WTC11 (cell line): ENCODE measurements around the gene ZEB2. TPM values are rescaled to one million over a fixed set of nuclear protein-coding genes. Genes with fewer than 3 reads are reported as not detected.

Experiments used
- ATAC-seq: fragments of 200-7000 bp; cut with Tn5 transposase; 2 replicates; pipeline ENCODE4 v1.10.0; 2021; ENCODE audit warnings: mild to moderate bottlenecking, moderate library complexity
- CTCF ChIA-PET: fragments of 300-600 bp; sonication (Branson Sonifier 250); formaldehyde crosslinking; loops from one replicate; lab custom pipeline; 2021; ENCODE audit warnings: antibody characterized with exemption; lab: Charles Lee
- POLR2A ChIA-PET: fragments of 350-600 bp; sonication (Branson Sonifier 250); formaldehyde crosslinking; loops from one replicate; lab custom pipeline; 2021; ENCODE audit warnings: antibody characterized with exemption; lab: Charles Lee
- DNase-seq: peaks from one replicate; pipeline ENCODE4 v3.0.0; 2021; ENCODE audit warnings: low spot score
- H3K27ac Mint-ChIP-seq: 2 replicates; pipeline ENCODE4 v1.8.0; 2021; ENCODE audit warnings: mixed read lengths
- H3K27me3 Mint-ChIP-seq: 2 replicates; pipeline ENCODE4 v1.8.0; 2021; ENCODE audit warnings: low read depth, mild to moderate bottlenecking, moderate library complexity, mixed read lengths
- H3K36me3 Mint-ChIP-seq: 2 replicates; pipeline ENCODE4 v1.8.0; 2021; ENCODE audit warnings: mixed read lengths
- H3K4me1 Mint-ChIP-seq: 2 replicates; pipeline ENCODE4 v1.8.0; 2022; ENCODE audit warnings: mixed read lengths
- H3K4me3 Mint-ChIP-seq: 2 replicates; pipeline ENCODE4 v1.8.0; 2021; ENCODE audit warnings: mild to moderate bottlenecking, moderate library complexity, mixed read lengths
- H3K9me3 Mint-ChIP-seq: 2 replicates; pipeline ENCODE4 v1.8.0; 2021; ENCODE audit warnings: mixed read lengths
- ATF3 ChIP-seq: sonication (generic); formaldehyde crosslinking; conservative IDR thresholded peaks from 2 replicates; pipeline ENCODE4 v1.8.1; 2022; ENCODE audit warnings: mild to moderate bottlenecking, missing genetic modification reagents
- E2F1 ChIP-seq: sonication (generic); formaldehyde crosslinking; IDR thresholded peaks from 2 replicates; pipeline ENCODE4 v1.8.0; 2022; ENCODE audit warnings: mild to moderate bottlenecking, missing genetic modification reagents
- E2F5 ChIP-seq: sonication (generic); formaldehyde crosslinking; IDR thresholded peaks from 2 replicates; pipeline ENCODE4 v1.8.1; 2022; ENCODE audit warnings: mild to moderate bottlenecking, moderate library complexity, missing genetic modification reagents
- EMX1 ChIP-seq: fragments of 250-450 bp; sonication (Bioruptor Pico); IDR thresholded peaks from 2 replicates; pipeline ENCODE4 v1.8.0; 2021; ENCODE audit warnings: mild to moderate bottlenecking
- FOXP4 ChIP-seq: sonication (generic); formaldehyde crosslinking; IDR thresholded peaks from 2 replicates; pipeline ENCODE4 v1.8.0; 2022; ENCODE audit warnings: mild to moderate bottlenecking, missing genetic modification reagents
- HMGA2 ChIP-seq: fragments of 250-450 bp; sonication (Bioruptor Pico); IDR thresholded peaks from 2 replicates; pipeline ENCODE4 v1.4.0; 2021; ENCODE audit warnings: mild to moderate bottlenecking, moderate library complexity
- MYBL2 ChIP-seq: sonication (generic); formaldehyde crosslinking; IDR thresholded peaks from 2 replicates; pipeline ENCODE4 v1.8.1; 2023; ENCODE audit warnings: mild to moderate bottlenecking, moderate library complexity, missing genetic modification reagents
- NFYB ChIP-seq: sonication (generic); formaldehyde crosslinking; conservative IDR thresholded peaks from 2 replicates; pipeline ENCODE4 v1.8.0; 2022; ENCODE audit warnings: low read depth, missing genetic modification reagents
- NR1H2 ChIP-seq: sonication (generic); formaldehyde crosslinking; IDR thresholded peaks from 2 replicates; pipeline ENCODE4 v1.9.0; 2021; ENCODE audit warnings: mild to moderate bottlenecking, moderate library complexity, missing genetic modification reagents
- NR3C1 ChIP-seq: sonication (generic); formaldehyde crosslinking; conservative IDR thresholded peaks from 2 replicates; pipeline ENCODE4 v1.8.1; 2023; ENCODE audit warnings: low read depth, mild to moderate bottlenecking, missing genetic modification reagents
- PRDM15 ChIP-seq: sonication (generic); formaldehyde crosslinking; IDR thresholded peaks from 2 replicates; pipeline ENCODE4 v1.8.0; 2022; ENCODE audit warnings: missing genetic modification reagents
- RORB ChIP-seq: fragments of 250-450 bp; sonication (Bioruptor Pico); IDR thresholded peaks from 2 replicates; pipeline ENCODE4 v1.9.0; 2021; ENCODE audit warnings: mild to moderate bottlenecking
- SMAD4 ChIP-seq: sonication (generic); formaldehyde crosslinking; IDR thresholded peaks from 2 replicates; pipeline ENCODE4 v1.8.0; 2022; ENCODE audit warnings: mild to moderate bottlenecking, missing genetic modification reagents
- USF1 ChIP-seq: sonication (generic); formaldehyde crosslinking; IDR thresholded peaks from 2 replicates; pipeline ENCODE4 v1.8.0; 2022; ENCODE audit warnings: mild to moderate bottlenecking, missing genetic modification reagents
- ZMAT4 ChIP-seq: fragments of 250-450 bp; sonication (Bioruptor Pico); IDR thresholded peaks from 2 replicates; pipeline ENCODE4 v1.9.0; 2021; ENCODE audit warnings: mild to moderate bottlenecking
- ZNF121 ChIP-seq: sonication (generic); formaldehyde crosslinking; IDR thresholded peaks from 2 replicates; pipeline ENCODE4 v1.8.0; 2023; ENCODE audit warnings: missing genetic modification reagents
- ZNF512 ChIP-seq: sonication (generic); formaldehyde crosslinking; IDR thresholded peaks from 2 replicates; pipeline ENCODE4 v1.8.1; 2022; ENCODE audit warnings: missing genetic modification reagents, borderline replicate concordance
- ZNF671 ChIP-seq: fragments of 250-450 bp; sonication (Bioruptor Pico); IDR thresholded peaks from 2 replicates; pipeline ENCODE4 v1.8.0; 2021; ENCODE audit warnings: mild to moderate bottlenecking
- total RNA-seq: library from RNA; stranded (reverse); gene quantifications from 3 replicates; pipeline ENCODE4 v1.2.3, GENCODE V29; 2021

ZEB2 gene
- total RNA-seq, 1 experiment from 2014 or later = 0.42 TPM

GRCh38 chr2:144374163-144374661 lies 145.7 kb downstream of the ZEB2 start:
- no peak overlapping the region for H3K27ac Mint-ChIP-seq
- no peak for TF ChIP-seq ATF3 (CRISPR knock-in tag)
- no peak for TF ChIP-seq USF1 (CRISPR knock-in tag)
- TF ChIP-seq E2F5 (CRISPR knock-in tag) = no peak
- TF ChIP-seq ZNF121 (CRISPR knock-in tag) = no peak
- no peak for TF ChIP-seq PRDM15 (CRISPR knock-in tag)
- TF ChIP-seq EMX1 = no peak
- no peak for TF ChIP-seq NR3C1 (CRISPR knock-in tag)
- TF ChIP-seq MYBL2 (CRISPR knock-in tag) = no peak
- TF ChIP-seq ZNF671 (CRISPR knock-in tag) = no peak
- TF ChIP-seq RORB (CRISPR knock-in tag) = no peak
- TF ChIP-seq ZMAT4 (CRISPR knock-in tag) = no peak
- TF ChIP-seq FOXP4 (CRISPR knock-in tag) = no peak
- no peaks in the 10 kb centered on the region; the same call in 1 of the 2 replicates for H3K27me3 Mint-ChIP-seq
- CTCF ChIA-PET = no interaction called here
- DNase-seq (no peak), ATAC-seq (no peak)
- POLR2A ChIA-PET = no interaction called here
- no peak overlapping the region for H3K4me3 Mint-ChIP-seq
- peaks cover 25% of the 10 kb centered on the region for H3K4me1 Mint-ChIP-seq
- H3K9me3 Mint-ChIP-seq = no peaks in the 10 kb centered on the region
- H3K36me3 Mint-ChIP-seq = no peaks in the 10 kb centered on the region

- DNase-seq = no peak
- H3K27me3 Mint-ChIP-seq = no peaks in the 10 kb centered on the region; the same call in 1 of the 2 replicates
- no peak; the same call in 1 of the 2 replicates for ATAC-seq
- H3K9me3 Mint-ChIP-seq = no peaks in the 10 kb centered on the region
- no peaks in the 10 kb centered on the region for H3K36me3 Mint-ChIP-seq
- no peak overlapping the region for H3K27ac Mint-ChIP-seq
- ChIA-PET CTCF (interaction anchor here (1.8 kb wide), 1 partner anchor 77 kb away, joined by 4 read pairs; no protein-coding TSS in a partner anchor), POLR2A (no interaction called here)
- peaks cover 25% of the 10 kb centered on the region for H3K4me1 Mint-ChIP-seq
- TF ChIP-seq HMGA2 (CRISPR knock-in tag) (no peak), NR1H2 (CRISPR knock-in tag) (no peak), NFYB (CRISPR knock-in tag) (no peak), E2F1 (no peak), ZNF512 (CRISPR knock-in tag) (no peak), SMAD4 (CRISPR knock-in tag) (no peak), PRDM15 (CRISPR knock-in tag) (no peak)
- no peak overlapping the region for H3K4me3 Mint-ChIP-seq
Observed at GRCh38 chr2:144372410-144373080, 147.4 kb downstream of the ZEB2 start.
